SU-DHL-6 (cell line): ENCODE measurements around the gene SLC30A2.

Experiments used
- EZH2phosphoT487 ChIP-seq: fragments of 200-600 bp; sonication (generic), shearing (Covaris generic); conservative IDR thresholded peaks from 2 replicates; pipeline ENCODE4 v1.6.1; 2018; ENCODE audit warnings: mild to moderate bottlenecking, antibody characterized with exemption, low read length, moderate library complexity, mixed read lengths
- TF ChIP-seq, protein P1 (sequence below): fragments of 200-600 bp; sonication (generic); IDR thresholded peaks from one replicate; pipeline ENCODE4 v1.5.1; 2017; ENCODE audit warnings: antibody characterized with exemption, mild to moderate bottlenecking, low read length, moderate library complexity; ENCODE audit not compliant: insufficient read depth, poor library complexity, severe bottlenecking

DNA sequence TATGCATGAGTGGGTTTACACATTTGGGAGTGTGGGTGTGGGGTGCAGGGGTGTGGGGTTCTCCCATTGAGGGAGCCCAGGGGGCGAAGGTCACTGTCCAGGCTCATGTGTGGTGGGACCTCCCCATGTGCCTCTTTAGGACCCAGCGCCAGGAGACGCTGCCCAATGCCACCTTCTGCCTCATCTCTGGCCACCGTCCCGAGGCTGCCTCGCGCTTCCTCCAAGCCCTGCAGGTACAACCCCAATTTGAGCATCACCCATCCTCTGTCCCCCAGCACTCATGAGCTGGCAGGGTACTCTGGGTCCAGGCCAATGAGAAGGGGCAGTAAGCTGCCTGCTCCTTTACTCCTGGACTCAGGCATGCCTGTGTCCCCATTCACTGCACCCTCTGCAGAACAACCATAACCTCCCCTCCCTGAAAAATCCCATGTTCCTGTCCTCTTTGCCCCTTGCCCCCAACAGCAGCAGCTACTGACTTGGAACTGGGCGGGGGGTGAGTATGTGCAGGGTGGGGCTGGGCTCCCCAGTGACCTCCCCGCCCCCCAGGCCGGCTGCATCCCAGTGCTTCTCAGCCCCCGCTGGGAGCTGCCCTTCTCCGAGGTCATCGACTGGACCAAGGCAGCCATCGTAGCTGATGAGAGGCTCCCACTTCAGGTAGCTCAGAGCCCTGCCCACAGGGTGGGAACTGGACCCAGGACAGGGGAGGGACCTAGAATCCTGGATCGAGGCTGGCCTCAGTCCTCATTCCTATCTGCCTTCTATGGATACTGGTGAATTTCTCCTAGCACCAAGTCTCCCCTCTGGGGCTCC lies 16.7 kb downstream of the SLC30A2 start:
- TF ChIP-seq, protein P1, sequence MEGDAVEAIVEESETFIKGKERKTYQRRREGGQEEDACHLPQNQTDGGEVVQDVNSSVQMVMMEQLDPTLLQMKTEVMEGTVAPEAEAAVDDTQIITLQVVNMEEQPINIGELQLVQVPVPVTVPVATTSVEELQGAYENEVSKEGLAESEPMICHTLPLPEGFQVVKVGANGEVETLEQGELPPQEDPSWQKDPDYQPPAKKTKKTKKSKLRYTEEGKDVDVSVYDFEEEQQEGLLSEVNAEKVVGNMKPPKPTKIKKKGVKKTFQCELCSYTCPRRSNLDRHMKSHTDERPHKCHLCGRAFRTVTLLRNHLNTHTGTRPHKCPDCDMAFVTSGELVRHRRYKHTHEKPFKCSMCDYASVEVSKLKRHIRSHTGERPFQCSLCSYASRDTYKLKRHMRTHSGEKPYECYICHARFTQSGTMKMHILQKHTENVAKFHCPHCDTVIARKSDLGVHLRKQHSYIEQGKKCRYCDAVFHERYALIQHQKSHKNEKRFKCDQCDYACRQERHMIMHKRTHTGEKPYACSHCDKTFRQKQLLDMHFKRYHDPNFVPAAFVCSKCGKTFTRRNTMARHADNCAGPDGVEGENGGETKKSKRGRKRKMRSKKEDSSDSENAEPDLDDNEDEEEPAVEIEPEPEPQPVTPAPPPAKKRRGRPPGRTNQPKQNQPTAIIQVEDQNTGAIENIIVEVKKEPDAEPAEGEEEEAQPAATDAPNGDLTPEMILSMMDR, result no peak
- no peak for TF ChIP-seq EZH2phosphoT487
